ENCODE data around the gene ARHGEF19.
"Not testable (repeated sequence)": the region's sequence is repeated elsewhere in the genome, so short reads cannot be mapped to it uniquely, and the experiment has no call there.

Gene ARHGEF19

DNA sequence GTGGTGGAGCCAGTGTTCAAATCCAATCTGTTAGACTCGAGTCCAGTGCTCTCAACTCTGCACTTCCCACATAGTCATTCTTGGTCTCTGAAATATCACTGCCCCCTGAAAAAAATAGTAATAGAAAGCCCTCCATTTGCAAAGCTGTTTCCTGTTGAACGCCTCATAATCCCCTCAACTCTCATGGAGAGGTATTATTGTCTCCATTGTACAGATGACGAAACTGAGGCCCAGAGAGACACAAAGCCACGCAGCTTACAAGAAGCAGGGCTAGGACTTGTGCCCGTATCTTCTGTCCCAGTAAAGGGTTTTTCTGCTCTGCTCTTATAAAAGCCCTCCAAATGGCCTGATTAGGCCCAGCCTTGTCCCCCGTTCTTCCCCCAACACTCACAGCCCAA, 6.2 kb upstream of the ARHGEF19 start:
- no peak for DNase-seq

DNA sequence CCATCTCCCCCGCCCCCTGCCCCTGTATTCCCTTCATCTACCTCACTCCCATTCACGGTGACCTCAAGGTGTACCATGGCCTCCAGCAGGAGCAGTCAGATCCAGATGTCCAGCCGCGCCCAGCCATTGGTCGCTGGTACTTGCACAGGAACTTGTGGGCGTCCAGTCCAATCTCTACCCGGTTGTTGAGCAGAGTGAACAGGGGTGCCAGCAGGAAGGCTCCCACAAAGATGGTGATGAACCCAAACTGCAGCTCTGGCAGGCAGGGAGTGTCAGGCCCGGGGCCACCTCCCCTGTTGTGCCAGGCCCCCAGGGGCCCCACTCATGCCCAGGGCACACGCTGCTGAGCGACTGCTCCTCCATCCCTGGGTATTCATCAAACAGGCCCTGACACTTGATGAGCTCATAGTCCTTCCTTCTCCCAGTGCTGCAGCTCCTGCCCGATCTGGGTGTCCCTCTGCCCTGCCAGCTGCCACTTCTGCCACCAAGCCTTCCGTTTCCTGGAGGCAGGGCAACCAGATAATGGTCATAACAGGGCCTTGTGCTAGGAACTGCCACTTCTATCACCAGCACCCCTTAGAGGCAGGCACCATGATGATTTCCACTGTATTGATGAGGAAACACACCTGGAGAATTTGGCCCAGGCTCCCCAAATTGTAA, 5.7 kb upstream of the ARHGEF19 start:
- no peak for DNase-seq

DNA sequence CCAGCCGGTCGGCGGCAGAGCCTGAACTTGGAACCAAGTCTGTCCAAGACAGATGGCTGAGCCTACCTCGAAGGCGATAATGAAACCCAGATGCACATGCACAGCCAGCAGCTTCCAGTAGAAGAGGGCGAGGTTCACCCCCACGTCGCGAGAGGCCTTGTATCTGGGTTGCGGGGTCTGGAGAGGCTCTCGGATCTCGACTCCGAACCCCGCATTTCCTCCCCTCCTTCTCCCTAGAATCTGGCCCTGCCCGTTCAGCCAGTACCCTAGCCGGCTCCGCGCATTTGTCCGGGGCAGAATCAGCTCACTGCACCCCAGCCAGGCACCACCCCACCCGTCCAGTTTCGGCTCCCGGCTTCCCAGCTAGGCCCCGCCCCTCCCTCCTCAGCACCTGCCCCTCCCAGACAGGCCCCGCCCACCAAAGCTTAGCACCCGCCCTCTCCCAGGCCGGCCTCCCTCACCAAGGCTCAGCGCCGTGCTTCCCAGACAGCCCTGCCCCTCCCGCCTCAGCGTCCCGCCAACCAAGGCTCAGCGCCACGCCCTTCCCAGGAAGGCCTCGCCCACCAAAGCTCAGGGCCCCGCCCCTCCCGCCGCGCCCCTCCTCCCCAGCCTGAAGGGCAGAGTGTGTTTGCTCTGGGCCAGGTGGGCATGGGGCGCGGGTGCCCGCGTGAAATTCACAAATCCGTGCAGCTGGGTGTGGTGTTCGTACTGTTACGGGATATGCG, 4.8 kb upstream of the ARHGEF19 start:
- peak; percentile 89 for DNase-seq

DNA sequence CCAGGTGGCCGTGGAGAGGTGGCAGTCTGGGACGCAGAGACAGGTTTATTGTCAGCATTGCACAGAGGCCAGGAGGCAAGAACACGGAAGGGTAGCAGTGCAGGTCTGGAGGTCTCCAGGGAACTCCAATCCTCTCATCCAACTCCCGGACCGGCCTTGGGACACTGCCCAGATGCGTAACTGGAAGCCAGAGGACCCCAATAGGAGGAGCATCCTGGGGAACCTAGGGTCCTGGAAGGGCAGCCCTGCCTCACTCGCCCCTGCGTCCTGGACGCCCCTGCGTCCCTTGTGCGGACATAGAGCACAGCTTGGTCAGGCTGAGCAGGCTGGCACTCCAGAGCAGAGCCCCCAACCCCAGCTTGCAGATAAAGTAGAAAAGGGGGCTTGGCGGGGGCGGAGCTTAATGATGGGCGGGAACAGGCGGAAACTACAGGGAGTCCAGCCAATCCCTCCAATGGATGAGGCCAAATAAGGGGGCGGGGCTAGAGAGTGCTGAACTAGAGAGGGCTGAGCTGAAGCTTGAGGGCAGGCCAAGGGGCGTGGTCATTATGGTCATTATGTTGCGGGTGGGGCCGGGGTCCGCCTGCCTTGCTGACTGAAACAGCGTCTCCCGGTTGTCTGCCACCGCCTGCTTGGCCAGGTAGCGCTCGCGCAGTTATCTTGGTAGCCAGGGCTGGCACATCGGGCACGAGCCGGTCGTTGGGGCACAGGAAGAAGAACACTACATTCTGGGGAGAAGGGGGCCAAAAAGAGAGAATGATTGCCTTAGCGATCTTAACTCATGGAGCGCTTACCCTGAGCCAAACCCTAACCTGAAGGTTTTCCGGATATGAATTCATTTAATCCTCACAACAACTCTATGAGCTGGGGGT, 3.7 kb upstream of the ARHGEF19 start:
- no peak for DNase-seq

DNA sequence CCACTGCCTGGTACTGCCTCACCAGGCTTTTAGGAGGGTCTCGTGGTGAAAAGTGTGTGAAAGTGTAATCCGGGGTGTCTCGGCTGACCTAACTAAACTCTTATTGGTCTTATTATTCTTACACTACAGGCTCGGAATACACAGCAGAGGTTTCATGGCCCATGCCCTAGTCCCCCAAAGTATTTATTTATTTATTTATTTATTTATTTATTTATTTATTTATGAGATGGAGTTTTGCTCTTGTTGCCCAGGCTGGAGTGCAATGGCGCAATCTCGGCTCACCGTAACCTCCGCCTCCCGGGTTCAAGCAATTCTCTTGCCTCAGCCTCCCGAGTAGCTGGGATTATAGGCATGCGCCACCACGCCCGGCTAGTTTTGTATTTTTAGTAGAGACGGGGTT, 2.8 kb upstream of the ARHGEF19 start:
- DNase-seq, result not testable (repeated sequence)

DNA sequence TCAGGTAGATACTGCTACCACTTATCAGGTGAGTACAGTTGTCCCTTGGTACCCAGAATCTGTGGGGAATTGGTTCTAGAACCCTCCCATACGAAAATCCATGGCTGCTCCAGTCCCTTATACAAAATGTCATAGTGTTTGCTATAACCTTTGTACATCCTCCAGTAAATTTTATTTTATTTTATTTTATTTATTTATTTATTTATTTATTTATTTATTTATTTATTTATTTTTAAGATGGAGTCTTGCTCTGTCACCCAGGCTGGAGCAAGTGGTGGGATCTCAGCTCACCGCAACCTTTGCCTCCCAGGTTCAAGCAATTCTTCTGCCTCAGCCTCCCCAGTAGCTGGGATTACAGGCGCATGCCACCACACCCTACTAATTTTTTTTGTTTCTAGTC, 1.1 kb upstream of the ARHGEF19 start:
- DNase-seq, result not testable (repeated sequence)

DNA sequence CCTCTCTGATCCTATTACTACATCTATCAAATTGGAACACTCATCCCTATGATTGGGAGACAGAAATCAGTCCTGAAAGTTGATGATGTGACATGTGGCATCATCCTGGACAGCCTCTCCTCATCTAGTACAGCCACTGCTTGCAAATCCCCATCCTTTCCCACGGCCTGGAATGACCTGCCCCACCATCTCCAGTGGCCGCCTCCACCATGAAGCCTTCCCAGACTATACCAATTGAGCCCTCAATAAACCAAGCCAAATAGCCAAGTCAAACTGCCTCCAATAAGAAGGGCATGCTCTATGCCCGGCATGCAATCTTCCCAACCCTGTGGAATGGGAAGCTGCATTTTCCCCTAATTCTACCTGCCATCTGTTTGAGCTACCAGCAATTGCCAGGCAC, 561 bp upstream of the ARHGEF19 start:
- DNase-seq, result no peak

DNA sequence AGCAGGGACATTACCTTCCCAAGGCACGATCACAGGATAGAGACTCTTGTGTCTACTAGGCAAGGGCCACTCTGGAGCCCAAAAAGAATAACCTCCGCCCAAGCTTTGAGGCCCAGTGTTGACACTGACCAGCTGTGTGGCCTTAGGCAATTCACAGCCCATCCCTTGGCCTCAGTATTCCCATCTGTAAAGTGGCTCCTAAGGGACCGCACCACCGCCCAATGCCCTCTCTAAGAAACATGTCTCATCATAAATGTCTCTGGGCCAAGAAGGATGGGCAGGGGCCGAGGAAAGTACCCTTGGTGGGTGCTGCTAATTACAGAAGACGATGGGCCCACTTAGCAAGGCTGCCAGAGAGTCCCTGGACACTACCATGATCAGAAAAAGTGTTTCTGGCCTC, 628 bp downstream of the ARHGEF19 start:
- DNase-seq, result no peak

DNA sequence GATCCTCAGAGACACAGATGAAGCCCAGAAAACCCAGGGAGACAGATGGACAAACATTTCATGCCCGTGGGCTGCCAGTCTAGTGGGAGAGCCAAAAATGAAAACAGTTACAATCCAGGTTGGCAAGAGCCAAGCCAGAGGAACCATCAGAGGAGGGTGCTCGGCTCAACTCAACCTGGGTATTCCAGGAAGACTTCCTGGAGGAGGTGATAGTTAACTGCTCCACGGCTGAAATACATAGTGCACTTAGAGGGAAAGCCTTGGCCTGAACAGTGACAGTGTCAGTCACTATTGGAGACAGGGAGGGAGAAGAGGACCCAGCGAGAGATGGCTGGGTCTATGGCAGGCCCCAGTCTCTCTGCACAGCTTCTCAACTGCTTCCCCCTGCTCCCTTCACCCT, 1.9 kb downstream of the ARHGEF19 start:
- no peak for DNase-seq

DNA sequence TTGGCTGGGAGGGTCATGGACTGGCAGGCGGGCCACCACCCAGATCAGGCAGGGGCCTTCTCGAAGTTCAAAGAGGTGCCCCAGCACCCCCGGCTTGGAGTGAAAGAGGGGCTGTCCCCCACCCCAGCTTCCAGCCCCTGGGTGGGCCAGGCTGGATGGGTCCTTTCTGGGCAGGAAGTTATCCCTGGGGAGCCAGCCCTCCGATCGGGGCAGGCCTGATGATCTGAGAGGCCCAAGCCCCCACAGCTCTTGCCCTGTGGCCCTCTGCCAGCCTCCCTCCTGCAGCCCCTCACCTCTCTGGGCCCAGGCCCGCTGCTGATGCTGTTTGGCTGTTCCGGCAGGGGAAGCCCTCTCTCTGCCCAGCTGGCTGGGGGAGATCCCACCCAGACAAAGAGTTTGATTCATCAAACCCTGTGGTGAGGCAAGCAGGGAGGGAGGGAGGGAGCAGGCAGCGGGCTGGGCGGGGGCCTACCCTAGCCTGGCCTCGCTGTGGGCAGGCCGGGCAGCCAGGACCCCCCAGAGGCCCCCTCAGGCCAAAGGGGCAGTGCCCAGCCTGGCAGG, 2.5 kb downstream of the ARHGEF19 start:
- no peak for DNase-seq

DNA sequence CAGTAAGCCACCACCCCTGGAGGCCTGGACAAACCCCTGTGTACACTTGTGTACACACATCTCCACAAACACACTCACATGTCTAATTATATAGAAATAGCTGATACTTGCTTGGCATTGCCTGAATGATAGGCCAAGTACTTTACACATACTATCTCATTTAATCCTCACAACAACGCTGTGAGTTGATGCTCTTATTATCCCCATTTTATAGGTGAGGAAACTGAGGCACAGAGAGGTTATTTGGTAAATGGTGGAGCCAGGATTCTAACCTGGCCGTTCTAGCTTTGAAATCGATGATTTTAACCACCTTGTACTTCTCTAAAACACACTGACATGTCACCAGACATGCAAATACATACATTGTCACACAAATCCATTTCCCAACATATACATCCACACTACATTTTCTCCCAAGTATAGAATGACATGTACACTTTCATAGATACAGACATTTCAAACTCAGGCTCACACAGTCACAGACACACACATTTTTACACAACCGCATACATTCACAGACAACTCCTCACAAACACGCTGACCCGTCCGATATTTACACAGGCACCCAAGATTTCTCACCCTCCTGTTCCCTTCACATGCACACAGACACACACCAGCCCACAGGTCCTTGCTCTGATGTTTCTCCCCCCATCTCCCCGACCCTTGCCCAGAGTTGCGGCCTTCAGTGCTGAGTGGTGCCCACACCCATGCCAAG, 3.2 kb downstream of the ARHGEF19 start:
- no peak for DNase-seq

DNA sequence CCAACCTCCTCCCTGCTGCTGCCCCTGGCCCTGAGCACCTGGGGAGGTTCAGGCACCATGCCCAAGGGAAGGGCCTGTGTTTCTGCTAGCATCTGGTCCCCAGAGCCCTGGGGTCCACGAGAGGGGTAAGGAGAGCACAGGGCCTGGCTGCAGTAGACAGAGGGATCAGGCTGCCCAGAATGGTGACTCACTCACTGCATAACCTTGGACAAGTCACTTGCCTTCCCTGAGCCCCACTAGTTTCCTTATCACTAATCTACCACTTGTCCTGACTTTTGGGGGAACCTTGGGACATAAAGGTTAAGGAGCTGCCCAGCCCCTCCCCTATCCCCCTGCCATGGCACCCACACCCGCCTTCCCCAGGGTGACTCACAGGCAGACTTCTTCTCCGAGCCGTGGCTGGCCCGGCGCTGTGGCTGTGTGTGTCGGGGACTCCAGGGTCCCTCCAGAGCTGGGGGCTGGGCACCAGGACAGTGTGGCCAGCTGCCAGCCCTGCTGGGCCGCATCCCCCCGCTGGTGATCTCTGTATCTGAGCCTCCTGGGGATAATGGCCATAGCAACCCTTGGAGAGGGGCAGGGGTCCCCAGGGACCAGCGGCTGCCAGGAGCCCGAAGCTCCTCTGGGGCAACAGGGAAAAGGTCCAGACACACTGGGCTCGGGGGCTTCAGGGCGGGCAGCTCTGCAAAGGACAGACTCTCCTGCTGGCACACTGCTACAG, 4.0 kb downstream of the ARHGEF19 start:
- DNase-seq, result no peak

DNA sequence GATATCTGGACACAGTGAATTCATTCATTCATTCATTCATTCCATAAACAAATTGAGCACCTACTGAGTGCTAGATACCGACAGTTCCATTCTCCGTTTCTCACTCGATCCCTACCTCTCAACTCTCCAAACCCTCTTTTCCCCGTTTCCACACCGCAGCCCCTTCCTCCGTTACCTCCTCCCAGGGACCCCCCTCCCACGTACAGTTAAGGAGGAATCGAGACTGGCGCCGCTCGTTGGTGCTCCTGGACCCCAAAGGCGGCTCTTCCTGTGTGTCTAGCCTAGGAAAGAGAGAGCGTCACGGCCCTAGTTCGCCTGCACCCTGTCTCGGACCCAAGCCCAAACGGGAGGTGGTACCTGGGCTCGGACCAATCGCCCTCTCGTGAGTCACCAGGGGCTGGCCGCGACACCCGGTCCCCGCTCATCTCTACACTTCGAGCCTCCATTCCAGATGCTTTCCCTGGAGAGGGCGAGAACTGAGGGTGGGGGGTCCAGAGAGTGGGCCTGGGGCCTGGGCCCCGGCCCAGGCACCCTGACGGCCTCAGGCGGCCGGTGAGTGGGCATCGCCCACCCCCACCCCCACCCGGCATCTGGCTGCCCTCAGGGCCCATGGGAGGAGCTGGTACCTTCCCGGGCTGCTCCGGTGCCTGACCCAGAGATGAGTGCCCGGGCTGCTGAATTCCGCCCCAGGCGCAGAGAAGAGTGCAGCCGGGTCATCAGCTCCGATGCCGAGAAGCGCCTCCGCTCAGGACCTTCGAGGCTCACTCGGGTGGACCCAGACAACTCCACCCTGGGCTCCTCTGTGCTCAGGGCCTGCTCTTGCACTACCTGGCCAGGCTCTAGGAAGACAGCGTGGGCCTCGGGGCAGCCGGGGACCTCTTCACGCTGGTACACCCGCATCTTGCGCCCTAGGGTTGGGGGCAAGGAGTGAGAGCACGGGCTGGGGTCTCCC, 4.9 kb downstream of the ARHGEF19 start:
- DNase-seq, result no peak

DNA sequence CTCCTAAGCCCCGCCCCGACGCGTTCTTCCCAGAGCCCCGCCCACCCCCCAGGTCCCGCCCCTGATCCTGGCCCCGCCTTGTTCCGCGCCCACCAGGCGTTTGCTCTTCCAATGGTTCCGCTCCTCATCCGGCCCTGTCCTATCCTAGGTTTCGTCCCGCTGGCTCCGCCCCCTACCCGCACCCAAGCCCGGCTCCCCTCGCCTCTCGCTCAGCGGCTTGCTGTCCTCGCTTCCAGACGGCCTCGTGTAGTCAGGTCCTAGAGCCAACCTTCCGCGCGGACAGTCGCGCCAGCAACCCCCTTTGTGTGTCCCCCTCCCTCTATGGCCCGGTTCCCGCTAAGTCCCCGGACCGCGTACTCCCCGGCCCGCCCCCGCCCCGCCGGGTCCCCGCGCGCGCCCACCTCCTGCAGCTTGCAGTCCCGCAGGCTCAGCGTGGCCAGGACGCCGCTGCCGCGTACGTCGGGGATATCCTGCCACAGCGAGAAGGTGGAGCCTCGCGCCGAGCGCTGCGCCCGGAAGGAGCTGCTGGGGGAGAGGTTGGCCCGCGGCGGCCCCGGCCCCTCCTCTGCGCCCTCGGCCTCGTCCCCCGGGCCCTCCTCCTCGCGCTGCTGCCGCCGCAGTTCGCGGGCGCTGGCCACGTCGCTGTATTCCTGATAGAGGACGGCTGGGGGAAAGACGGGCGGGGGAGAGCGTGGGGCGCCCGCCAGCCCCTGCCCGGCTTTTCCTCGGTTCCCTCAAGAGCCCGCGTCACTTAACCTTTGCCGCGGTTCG, 5.7 kb downstream of the ARHGEF19 start:
- peak; percentile 81 for DNase-seq

DNA sequence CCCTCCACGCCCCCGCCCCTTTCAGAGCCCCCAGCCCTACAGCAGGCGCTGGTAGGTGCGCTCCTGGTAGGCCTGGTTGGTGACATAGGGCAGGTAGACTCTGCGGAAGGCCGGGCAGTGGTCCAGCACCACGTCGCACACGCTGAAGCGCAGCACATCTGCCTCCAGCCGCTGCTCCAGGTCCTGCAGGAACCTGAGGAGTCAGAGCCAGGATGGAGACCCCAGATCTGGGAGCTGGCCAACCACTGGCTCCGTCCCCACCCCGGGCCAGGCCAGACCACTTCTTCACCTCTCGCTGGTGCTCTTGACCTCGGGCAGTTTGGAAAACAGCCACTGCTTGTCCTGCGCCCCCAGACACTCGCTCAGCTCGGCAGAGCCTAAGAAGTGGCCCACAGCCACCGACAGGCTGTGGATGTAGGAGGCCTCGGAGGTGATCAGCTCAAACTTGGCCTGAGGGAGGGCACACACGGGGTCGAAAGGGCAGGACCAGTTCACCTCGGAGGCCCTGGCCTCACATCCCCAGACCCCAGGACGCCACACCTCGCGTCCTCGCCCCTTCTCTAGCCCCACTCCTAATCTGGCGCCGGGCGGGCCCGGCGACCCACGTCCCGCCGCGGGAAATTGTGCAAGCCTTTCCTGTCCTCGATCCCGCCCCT, 6.4 kb downstream of the ARHGEF19 start:
- DNase-seq, result no peak

DNA sequence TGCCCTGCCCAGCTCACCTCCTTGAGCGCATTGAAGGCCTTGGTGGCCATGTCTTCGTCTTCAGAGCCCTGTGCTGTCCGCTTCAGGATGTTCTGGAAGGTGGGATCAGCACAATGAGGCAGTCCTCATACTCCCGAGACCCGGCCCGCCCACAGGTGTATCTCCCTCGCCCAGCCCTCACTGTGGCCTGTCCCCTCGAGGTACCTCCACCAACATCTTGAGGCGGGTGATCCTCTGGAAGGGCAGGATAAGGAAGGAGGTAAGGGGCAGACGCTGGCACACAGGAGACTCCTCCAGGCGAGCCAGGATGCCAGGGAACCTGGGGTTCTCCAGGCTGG, 7.1 kb downstream of the ARHGEF19 start:
- DNase-seq, result no peak

DNA sequence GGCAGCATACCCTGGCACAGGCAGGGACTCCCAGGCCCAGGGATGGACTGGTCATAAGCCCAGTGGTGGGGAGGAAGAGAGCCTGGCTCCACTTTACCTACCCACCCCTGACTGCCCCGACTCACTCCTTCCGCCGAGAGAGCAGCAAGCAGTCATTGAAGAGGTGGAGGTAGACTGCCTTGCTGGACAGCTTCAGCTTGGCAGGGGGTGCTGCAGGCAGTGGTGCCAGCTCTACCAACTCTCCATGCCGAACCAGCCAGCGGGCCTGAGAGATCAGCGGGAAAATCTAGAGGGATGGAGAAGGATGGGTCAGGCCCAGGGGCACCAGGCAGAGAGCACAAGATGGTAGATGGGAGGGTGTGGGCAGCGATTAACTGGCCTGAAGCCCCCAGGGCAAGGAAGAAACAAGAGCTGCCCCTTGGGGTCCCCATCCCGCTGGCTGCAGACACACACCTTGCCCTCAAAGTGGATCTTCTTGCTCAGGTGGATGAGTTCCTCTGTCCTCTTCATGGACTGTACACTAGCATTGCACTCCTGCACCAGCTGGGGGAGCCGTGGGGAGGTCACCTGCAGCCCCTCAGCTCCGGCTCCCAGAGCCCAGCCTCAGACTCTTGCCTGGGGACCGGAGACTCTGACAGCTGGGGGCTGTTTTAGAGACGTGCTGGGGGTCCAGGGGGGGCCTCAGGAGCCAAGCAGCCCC, 7.7 kb downstream of the ARHGEF19 start:
- peak; percentile 26 for DNase-seq

DNA sequence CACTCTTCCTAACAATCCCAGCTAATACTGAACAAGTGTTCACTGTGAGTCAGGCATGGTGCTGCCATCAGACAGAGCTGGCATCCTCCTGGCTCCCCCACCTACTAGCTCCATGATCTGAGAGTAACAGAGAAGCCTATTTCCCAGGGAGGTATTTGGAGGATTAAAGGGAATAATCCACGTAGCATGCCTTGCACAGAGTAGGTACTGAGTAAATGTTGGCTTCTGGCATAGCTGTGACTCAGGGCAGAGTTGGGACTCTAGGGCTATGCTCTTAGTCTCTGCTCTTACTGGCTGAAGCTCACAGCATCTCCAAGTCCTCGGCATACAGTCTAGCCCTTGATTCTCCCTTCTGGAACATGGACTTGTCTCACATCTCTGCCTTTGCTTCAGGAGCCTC, 8.2 kb downstream of the ARHGEF19 start:
- DNase-seq, result no peak

DNA sequence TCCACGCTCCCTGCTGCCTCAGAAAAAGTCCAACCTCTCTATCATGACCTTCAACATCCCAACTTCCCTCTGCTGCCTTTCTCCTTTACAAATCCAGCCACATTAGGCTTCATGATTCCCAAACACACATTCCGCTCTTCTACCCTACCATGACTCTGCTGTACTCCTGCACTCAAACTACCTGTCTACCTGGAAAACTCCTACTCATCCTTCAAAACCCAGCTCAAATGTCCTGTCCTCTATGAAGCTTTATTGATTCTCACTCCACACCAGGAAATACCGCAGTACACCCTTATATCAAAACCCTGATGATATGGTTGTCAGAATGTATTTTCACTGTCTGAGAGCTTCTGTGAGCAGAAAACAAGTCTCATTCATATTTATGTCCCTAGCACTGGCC, 8.9 kb downstream of the ARHGEF19 start:
- DNase-seq, result no peak

Data from activated T-cell treated with anti-CD3 and anti-CD28 coated beads for 4 hours (primary cell).